Neutrophil (primary cell): ENCODE data around the gene SSBP3.

Source experiments
- H3K27ac ChIP-seq: fragments of 200-600 bp; sonication (generic); 2 replicates; pipeline ENCODE4 v1.5.1; 2016; ENCODE audit warnings: mild to moderate bottlenecking, moderate library complexity
- H3K27me3 ChIP-seq: fragments of 200-600 bp; sonication (generic); 2 replicates; pipeline ENCODE4 v1.6.0; 2016; ENCODE audit warnings: mild to moderate bottlenecking
- H3K36me3 ChIP-seq: fragments of 200-600 bp; sonication (generic); 2 replicates; pipeline ENCODE4 v1.5.1; 2017
- H3K4me1 ChIP-seq, 2 experiments: fragments of 200-600 bp in 1 of 2; sonication (generic) in 1 of 2; 1 replicate in 1 of 2; 2 replicates in 1 of 2; pipeline versions ENCODE4 v1.5.1 to v1.6.1; 2013 to 2016; ENCODE audit warnings: low read depth in 1 of 2, low read length in 1 of 2, mild to moderate bottlenecking in 1 of 2, moderate library complexity in 1 of 2; ENCODE audit not compliant: control insufficient read depth in 1 of 2, insufficient read depth in 1 of 2
- H3K4me3 ChIP-seq, 2 experiments: fragments of 200-600 bp in 1 of 2; sonication (generic) in 1 of 2; 1 replicate in 1 of 2; 2 replicates in 1 of 2; pipeline ENCODE4 v1.5.1; 2013 to 2016; ENCODE audit warnings: low read depth in 1 of 2, low read length in 1 of 2, mild to moderate bottlenecking in 1 of 2, moderate library complexity in 1 of 2
- H3K9me3 ChIP-seq: fragments of 200-600 bp; sonication (generic); 2 replicates; pipeline ENCODE4 v1.5.1; 2016
- TF ChIP-seq, protein P1 (sequence below): fragments of 200-600 bp; sonication (generic); IDR thresholded peaks from 2 replicates; pipeline ENCODE4 v1.5.1; 2016; ENCODE audit warnings: antibody characterized with exemption

Gene SSBP3

DNA sequence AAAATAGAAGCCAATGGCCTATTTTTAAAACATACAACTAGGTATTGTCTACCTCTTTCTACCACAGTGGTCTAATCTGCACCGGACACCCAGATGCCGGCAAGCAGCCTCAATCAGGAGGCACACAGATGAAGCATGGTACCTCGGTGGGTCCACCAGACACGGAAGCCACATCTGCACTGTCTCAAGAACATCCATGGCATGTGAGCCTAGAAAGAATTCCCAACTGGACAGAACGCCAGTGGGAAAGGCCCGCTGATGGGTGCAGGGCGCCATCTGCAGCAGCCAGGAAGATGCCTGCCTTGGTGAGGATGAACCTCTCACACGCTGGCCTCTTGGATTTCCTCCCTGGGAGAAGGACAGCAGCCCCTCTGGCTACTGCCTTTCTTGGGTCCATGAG is 126.7 kb downstream of the SSBP3 start:
- no peak overlapping the region for H3K27ac ChIP-seq
- no peak overlapping the region for H3K4me3 ChIP-seq
- no peaks in the 10 kb centered on the region for H3K27me3 ChIP-seq
- peaks cover 4% of the 10 kb centered on the region for H3K36me3 ChIP-seq
- H3K9me3 ChIP-seq: no peaks in the 10 kb centered on the region
- peaks cover 3 to 4% of the 10 kb centered on the region in 2 experiments for H3K4me1 ChIP-seq
- TF ChIP-seq, protein P1, sequence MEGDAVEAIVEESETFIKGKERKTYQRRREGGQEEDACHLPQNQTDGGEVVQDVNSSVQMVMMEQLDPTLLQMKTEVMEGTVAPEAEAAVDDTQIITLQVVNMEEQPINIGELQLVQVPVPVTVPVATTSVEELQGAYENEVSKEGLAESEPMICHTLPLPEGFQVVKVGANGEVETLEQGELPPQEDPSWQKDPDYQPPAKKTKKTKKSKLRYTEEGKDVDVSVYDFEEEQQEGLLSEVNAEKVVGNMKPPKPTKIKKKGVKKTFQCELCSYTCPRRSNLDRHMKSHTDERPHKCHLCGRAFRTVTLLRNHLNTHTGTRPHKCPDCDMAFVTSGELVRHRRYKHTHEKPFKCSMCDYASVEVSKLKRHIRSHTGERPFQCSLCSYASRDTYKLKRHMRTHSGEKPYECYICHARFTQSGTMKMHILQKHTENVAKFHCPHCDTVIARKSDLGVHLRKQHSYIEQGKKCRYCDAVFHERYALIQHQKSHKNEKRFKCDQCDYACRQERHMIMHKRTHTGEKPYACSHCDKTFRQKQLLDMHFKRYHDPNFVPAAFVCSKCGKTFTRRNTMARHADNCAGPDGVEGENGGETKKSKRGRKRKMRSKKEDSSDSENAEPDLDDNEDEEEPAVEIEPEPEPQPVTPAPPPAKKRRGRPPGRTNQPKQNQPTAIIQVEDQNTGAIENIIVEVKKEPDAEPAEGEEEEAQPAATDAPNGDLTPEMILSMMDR: no peak

DNA sequence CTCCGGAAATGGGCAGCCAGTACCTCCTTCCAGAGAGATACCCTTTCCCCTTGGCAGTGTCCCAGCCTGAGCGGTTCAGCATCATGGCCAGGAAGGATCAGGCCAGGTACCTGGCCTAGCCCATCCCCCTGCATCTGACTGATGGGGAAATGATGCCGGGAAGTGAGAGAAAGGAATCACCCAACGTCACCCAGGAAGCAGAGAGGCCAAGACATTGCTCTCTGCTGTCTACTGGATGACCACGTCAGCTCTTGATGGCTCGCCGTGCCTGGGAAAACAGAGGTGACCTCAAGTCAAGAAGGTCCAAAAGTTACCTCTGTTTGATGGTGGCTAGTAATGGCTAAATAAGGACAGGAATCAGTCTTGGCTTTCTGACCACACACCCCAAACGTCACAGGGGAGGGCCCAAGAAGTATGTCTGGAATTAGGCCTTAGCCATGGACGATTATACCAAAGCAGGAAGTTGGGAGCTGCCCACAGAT is 127.2 kb downstream of the SSBP3 start:
- Histone ChIP-seq H3K36me3 (peaks cover 4% of the 10 kb centered on the region), H3K27ac (no peak overlapping the region), H3K27me3 (no peaks in the 10 kb centered on the region), H3K4me1 (peaks cover 3 to 4% of the 10 kb centered on the region in 2 experiments), H3K9me3 (no peaks in the 10 kb centered on the region), H3K4me3 (no peak overlapping the region)
- TF ChIP-seq, protein P1: no peak

DNA sequence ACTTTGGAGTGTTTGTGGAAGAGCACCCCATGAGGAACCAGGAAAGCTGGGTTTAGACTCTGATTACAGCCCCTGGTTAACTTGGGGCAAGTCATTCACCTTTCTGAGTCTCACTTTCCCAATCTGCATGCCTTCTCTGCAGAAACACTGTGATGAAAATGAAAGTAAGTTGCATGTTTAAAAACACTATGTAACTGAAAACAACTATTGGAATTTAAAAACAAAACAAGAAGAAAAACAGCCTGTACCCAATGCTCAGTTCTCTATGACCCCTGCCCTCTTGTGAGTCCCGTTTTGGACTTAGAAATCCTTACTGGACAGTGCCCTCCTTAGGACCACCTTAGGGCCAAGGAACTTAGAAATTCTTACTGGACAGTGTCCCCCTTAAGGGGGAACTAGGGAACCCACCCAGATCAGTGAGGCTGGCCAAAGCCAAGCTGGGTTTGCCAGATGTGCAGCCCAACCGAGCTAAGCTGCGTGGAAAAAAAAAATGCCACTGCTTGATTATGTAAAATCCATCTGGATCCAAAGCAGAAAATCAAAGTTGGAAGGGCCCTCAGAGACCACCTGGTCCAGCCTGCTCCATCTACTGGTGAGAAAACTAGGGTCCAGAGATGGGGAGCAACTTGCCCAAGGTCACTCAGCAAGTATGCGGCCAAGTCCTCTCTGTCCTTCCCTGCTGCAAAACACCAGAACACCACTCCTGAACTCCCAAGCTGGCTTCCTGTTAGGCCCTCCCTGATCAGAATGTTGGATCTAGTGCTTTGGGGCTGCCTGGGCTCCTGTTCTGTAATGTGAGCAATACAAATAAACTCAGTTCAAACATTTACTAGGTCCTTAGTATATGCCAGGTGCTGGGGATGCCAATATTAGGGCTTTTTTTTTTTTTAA is 128.5 kb downstream of the SSBP3 start:
- Histone ChIP-seq H3K9me3 (no peaks in the 10 kb centered on the region), H3K4me3 (no peak overlapping the region), H3K27me3 (no peaks in the 10 kb centered on the region), H3K4me1 (no peaks in the 10 kb centered on the region), H3K27ac (no peak overlapping the region), H3K36me3 (peaks cover 4% of the 10 kb centered on the region)
- TF ChIP-seq, protein P1: no peak

DNA sequence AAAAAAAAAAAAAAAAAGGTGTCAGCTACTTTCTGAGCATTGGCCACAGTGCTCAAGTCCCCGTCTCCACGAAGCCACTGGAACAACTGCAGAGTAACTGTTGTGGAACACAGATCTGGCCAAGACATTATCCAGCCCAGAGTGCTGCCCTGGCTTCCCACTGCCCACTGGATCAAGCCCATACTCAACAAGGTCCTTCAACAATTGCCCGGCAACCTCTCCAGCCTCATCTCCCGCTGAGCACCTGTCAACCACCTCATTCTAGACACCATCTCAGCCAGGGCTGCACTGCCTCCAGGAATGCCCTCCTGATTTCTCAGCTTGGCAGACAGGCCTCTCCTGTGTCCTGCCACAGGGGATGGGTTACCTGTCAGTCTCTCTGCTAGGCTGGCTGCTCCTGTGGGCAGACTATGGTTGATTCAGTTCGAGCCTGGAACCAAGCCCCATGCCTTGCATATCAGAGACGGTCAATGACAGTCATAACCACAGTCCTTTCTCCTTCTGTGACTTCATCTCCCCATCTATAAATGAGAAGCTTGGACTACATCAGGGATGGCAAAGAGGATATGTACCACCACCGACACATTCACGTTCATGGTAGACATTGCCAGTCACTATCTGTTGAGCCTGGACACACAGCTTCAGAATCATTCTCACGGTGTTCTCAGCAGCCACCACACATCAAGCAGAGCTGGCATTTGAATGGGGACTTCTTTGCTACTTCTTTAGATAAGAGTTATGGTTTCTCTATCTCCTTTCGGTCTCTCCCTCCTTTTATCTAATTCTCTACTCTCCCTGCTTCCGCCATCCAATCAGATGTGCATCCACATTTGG is 129.4 kb downstream of the SSBP3 start:
- no peaks in the 10 kb centered on the region for H3K4me1 ChIP-seq

DNA sequence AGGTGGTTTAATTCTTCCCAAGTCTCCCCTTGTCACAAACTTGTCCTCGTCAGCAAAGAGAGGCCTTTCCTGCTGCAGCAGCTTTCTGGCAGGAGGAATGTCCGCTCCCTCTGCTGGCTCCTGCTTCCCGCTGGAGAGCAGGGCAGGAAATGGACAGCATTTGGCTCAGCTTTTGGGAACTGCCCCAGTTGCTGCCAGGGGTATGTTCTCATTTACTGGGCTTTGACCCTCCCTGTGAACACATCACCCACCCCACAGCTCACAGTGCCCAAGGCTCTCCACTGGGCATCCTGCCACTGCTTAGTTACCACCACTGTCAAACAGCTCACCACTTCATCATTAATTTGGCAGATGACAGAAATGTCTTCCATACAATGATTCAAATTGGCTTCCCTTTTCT is 130.8 kb downstream of the SSBP3 start:
- Histone ChIP-seq H3K9me3 (no peaks in the 10 kb centered on the region), H3K27ac (no peak overlapping the region), H3K27me3 (no peaks in the 10 kb centered on the region), H3K4me3 (no peak overlapping the region), H3K36me3 (peaks cover 2% of the 10 kb centered on the region), H3K4me1 (no peaks in the 10 kb centered on the region)
- TF ChIP-seq, protein P1: no peak

More for the DNA sequence above, 129.4 kb downstream of the SSBP3 start:
- no peak overlapping the region for H3K4me3 ChIP-seq
- peaks cover 4% of the 10 kb centered on the region for H3K36me3 ChIP-seq
- H3K27ac ChIP-seq: no peak overlapping the region
- H3K9me3 ChIP-seq: no peaks in the 10 kb centered on the region
- H3K27me3 ChIP-seq: no peaks in the 10 kb centered on the region
- TF ChIP-seq, protein P1: no peak
